Activated B cell treated with CpG ODN at 0.5 μM for 24 hours (primary cell): ENCODE results near the gene STRBP. TPM values are rescaled to one million over a fixed set of nuclear protein-coding genes. Genes with fewer than 3 reads are reported as not detected.

Experiments
- ATAC-seq: fragments of 200-7000 bp; cut with Tn5 transposase; one replicate; pipeline ENCODE4 v1.10.0; 2021; ENCODE audit warnings: low read depth, mild to moderate bottlenecking, moderate library complexity
- CTCF ChIA-PET: fragments of 350-600 bp; sonication (Branson Sonifier 250); formaldehyde crosslinking; loops from one replicate; lab custom pipeline; 2021; ENCODE audit warnings: antibody characterized with exemption; lab: Charles Lee
- POLR2A ChIA-PET: fragments of 350-600 bp; sonication (Branson Sonifier 250); formaldehyde crosslinking; loops from one replicate; lab custom pipeline; 2021; ENCODE audit warnings: antibody characterized with exemption; lab: Charles Lee
- DNase-seq: peaks from one replicate; pipeline ENCODE4 v3.0.0; 2022
- H3K27ac Mint-ChIP-seq: one replicate; pipeline ENCODE4 v1.8.0; 2020; ENCODE audit warnings: mixed read lengths
- H3K27me3 Mint-ChIP-seq: one replicate; pipeline ENCODE4 v1.8.0; 2021; ENCODE audit warnings: mixed read lengths
- H3K36me3 Mint-ChIP-seq: one replicate; pipeline ENCODE4 v1.8.0; 2021; ENCODE audit warnings: low read depth, mixed read lengths
- H3K4me1 Mint-ChIP-seq: one replicate; pipeline ENCODE4 v1.8.0; 2021; ENCODE audit warnings: mixed read lengths
- H3K4me3 Mint-ChIP-seq: one replicate; pipeline ENCODE4 v1.8.0; 2020; ENCODE audit warnings: mild to moderate bottlenecking, mixed read lengths
- H3K9me3 Mint-ChIP-seq: one replicate; pipeline ENCODE4 v1.8.0; 2020; ENCODE audit warnings: mixed read lengths
- intact Hi-C: fragments of 100-400 bp; cut with micrococcal nuclease; formaldehyde crosslinking; loops from one replicate; pipeline ENCODE4 v1.15.1; 2024
- total RNA-seq: library from RNA; stranded (reverse); gene quantifications from 2 replicates; pipeline ENCODE4 v1.2.3, GENCODE V29; 2022
- TF ChIP-seq, protein P1 (sequence below): fragments of 200-600 bp; IDR thresholded peaks from one replicate; pipeline ENCODE4 v1.8.0; 2022; ENCODE audit warnings: antibody characterized with exemption, mild to moderate bottlenecking

The STRBP gene
- total RNA-seq, 1 donor from 2014 or later: 127 TPM

DNA sequence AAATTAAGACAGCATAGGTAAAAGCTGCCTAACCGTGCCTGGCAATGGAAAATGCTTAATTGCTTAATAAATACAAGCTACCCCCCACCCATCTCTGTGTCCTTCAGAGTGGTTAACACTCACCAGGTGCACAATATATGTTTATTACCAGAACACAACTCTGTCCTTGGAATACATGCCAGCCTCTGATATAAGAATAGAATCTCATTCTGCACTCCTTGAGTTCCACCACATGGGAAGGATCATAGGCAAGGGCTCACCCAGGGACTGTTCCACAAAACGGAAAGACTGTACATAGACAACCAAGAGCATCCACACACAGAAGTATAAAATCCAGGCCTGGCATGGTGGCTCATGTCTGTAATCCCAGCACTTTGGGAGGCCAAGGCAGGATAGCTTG lies 91.4 kb downstream of the STRBP start:
- no peak for ATAC-seq
- Mint-ChIP-seq H3K4me1 (peaks cover 66% of the 10 kb centered on the region), H3K27me3 (no peaks in the 10 kb centered on the region), H3K4me3 (no peak overlapping the region), H3K36me3 (peaks cover 64% of the 10 kb centered on the region), H3K9me3 (no peaks in the 10 kb centered on the region), H3K27ac (peak overlapping the region; percentile 87)
- ChIA-PET CTCF (interaction anchor here (1.9 kb wide), 1 partner anchor 49 kb away, joined by 8 read pairs; no protein-coding TSS in a partner anchor), POLR2A (interaction anchor here (0.6 to 1.4 kb wide), 3 partner anchors 57 to 166 kb away, joined by 4 to 6 read pairs (median 4); no protein-coding TSS in a partner anchor)
- no peak for DNase-seq
- intact Hi-C loops: loop anchor here (1.0 kb wide), 2 partner anchors 9 to 91 kb away; partner anchors contain the start of gene STRBP
- TF ChIP-seq, protein P1, sequence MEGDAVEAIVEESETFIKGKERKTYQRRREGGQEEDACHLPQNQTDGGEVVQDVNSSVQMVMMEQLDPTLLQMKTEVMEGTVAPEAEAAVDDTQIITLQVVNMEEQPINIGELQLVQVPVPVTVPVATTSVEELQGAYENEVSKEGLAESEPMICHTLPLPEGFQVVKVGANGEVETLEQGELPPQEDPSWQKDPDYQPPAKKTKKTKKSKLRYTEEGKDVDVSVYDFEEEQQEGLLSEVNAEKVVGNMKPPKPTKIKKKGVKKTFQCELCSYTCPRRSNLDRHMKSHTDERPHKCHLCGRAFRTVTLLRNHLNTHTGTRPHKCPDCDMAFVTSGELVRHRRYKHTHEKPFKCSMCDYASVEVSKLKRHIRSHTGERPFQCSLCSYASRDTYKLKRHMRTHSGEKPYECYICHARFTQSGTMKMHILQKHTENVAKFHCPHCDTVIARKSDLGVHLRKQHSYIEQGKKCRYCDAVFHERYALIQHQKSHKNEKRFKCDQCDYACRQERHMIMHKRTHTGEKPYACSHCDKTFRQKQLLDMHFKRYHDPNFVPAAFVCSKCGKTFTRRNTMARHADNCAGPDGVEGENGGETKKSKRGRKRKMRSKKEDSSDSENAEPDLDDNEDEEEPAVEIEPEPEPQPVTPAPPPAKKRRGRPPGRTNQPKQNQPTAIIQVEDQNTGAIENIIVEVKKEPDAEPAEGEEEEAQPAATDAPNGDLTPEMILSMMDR: no peak

DNA sequence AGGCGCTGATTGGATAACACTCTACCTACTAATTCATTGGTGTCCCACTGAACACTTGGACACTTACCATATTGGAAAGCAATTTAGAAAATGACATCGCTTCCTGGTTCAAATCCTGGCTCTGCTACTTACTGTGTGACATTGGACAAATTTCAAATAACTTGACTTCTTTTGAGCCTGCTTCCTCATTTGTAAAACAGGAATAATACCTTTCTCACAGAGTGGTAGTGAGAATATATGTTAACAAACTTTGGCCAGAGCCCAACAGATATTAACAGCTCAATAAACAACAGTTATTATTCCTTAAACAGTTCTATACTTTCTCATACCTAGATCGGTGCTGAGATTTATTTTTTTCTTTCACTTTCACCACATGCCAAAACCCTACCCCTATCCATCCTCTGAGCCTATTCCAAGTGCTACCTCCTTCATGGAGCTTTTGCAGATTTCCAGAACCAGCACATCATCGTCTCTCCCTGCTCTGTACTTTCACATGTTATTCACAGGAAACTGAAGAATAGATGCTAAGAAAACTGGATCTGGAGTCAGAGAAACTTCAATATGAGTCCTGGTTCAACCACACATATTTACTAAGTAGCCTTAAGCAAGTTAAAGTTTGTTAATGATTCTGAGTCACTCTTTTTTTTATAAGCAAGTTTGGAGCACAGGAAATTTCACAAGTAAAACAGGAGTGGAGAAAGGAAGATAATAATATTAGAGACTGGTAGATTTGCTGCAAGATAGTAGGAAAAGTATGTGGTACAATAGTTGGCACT lies 92.3 kb downstream of the STRBP start:
- Mint-ChIP-seq H3K9me3 (no peaks in the 10 kb centered on the region), H3K27me3 (no peaks in the 10 kb centered on the region), H3K27ac (peak overlapping the region; percentile 97), H3K4me1 (peaks cover 73% of the 10 kb centered on the region), H3K4me3 (peak overlapping the region; percentile 69), H3K36me3 (peaks cover 68% of the 10 kb centered on the region)
- ChIA-PET CTCF (no interaction called here), POLR2A (interaction anchor here (1.0 to 1.4 kb wide), 2 partner anchors 93 to 167 kb away, joined by 4 read pairs; no protein-coding TSS in a partner anchor)
- TF ChIP-seq, protein P1: no peak
- intact Hi-C loops: loop anchor here (1.0 to 2.0 kb wide), 4 partner anchors 10 to 164 kb away; partner anchors contain the start of gene STRBP
- peak; percentile 4 for ATAC-seq
- no peak for DNase-seq

DNA sequence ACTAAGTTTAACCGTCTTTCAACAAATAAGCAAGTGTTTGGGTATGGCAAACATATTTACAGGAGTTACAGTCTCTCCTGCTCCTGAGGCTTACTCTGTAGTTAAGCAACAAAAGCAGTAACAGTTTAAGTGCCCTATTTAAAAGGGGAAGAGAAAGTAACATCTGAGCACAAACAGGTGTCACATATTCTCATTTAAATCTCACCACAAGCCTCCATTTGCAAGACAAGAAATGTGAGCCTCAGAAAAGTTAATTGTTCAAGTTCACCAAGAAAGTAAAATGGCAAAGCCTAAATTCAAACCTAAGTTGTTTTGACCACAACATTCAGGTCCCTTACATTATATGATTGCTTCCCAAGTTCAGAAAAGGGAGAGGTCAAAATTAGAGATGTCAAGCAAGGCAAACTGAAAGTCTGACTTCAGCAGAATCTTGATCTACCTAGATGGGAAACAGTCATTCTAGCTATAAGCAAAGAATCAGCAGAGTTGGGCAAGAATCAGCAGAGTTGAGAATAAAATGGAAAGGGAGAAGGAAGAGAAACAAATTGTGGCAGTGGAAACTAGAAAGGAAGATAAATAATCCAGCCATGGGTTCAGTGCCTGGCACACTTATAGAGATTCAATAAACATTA lies 93.4 kb downstream of the STRBP start:
- CTCF ChIA-PET: interaction anchor here (1.2 kb wide), 1 partner anchor 50 kb away, joined by 4 read pairs; no protein-coding TSS in a partner anchor
- Mint-ChIP-seq H3K4me3 (peak overlapping the region; percentile 63), H3K27ac (peak overlapping the region; percentile 97), H3K9me3 (no peaks in the 10 kb centered on the region), H3K4me1 (peaks cover 82% of the 10 kb centered on the region), H3K27me3 (no peaks in the 10 kb centered on the region), H3K36me3 (peaks cover 65% of the 10 kb centered on the region)
- intact Hi-C loops: loop anchor here (1.0 to 2.0 kb wide), 2 partner anchors 50 to 165 kb away; no protein-coding TSS in a partner anchor
- ATAC-seq (peak; percentile 91), DNase-seq (no peak)
- POLR2A ChIA-PET: interaction anchor here (0.7 to 1.5 kb wide), 5 partner anchors 50 to 175 kb away, joined by 3 to 5 read pairs (median 3); no protein-coding TSS in a partner anchor
- TF ChIP-seq, protein P1: no peak

DNA sequence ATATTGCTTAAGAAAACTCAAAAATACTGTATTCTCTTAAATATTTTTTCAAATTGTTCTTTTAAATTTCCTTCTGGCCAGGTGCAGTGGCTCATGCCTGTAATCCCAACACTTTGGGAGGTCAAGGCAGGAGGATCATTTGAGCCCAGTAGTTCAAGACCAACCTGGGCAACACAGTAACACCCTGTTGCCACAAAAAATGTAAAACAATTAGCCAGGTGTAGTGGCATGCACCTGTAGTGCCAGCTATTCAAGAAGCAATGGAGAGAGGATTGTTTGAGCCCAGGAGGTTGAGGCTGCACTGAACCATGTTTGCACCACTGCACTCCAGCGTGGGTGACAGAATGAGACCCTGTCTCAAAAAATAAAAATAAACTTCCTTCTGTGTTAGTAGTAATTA lies 94.3 kb downstream of the STRBP start:
- intact Hi-C loops: loop anchor here (2.0 kb wide), 1 partner anchor 51 kb away; no protein-coding TSS in a partner anchor
- peak overlapping the region; percentile 63 for H3K4me3 Mint-ChIP-seq
- ChIA-PET POLR2A (interaction anchor here (0.7 to 1.5 kb wide), 5 partner anchors 51 to 176 kb away, joined by 3 to 5 read pairs (median 3); no protein-coding TSS in a partner anchor), CTCF (interaction anchor here (1.2 to 1.3 kb wide), 2 partner anchors 51 to 176 kb away, joined by 4 to 5 read pairs; no protein-coding TSS in a partner anchor)
- DNase-seq: no peak
- H3K27ac Mint-ChIP-seq: peak overlapping the region; percentile 97
- H3K36me3 Mint-ChIP-seq: peaks cover 61% of the 10 kb centered on the region
- no peaks in the 10 kb centered on the region for H3K27me3 Mint-ChIP-seq
- ATAC-seq: no peak
- H3K4me1 Mint-ChIP-seq: peaks cover 88% of the 10 kb centered on the region
- TF ChIP-seq, protein P1: no peak
- no peaks in the 10 kb centered on the region for H3K9me3 Mint-ChIP-seq
